Stimulated activated CD8-positive, alpha-beta memory T cell treated with anti-CD3 and anti-CD28 coated beads, Interleukin-7, amount 100 ng/mL, for 48 hours (primary cell): ENCODE results near the gene CTNNA2.

Source experiments
- DNase-seq, 2 donors: peaks; one replicate each; pipeline ENCODE4 v3.0.0-alpha.2; 2020; ENCODE audit warnings: low read depth in 1 of 2; ENCODE audit errors: extremely low read depth in 1 of 2

Gene CTNNA2

DNA sequence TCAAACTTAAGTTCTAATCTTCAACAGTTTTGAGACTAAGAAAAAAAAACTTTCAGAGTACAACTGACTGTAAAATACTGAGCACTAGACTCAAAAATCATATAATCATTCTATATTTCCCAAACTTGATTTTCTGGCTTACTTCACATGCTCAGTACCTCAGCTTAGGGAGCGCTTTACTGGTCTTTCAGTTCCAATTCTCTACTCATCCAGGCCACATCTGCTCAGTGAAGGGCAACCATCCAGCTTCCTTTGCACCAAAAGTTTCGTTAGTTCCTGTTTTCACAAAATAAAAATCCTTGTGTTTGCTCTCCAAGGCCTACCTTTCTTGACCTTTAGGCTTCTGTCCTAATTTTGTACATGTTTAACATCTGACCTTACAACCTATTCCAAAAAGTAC is 1079.3 kb downstream of the CTNNA2 start:
- DNase-seq: no peak

DNA sequence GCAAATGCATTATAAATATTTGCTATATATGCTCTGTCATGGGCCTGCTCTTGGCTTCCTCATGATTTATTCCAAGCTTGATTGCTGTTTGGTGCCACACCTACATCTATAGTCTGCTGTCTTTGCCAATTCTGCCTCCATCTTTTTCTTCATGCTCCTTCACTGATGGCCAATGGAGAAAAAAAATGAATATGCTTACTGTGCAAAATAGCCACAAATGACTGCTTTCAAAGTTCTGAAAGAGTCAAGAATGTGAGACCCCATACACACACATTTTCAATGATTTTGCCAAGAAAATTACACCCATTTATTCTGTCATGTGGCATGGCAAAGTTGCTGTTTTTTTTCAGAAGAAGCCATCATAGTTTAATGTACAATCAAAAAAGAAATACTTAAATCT is 1097.3 kb downstream of the CTNNA2 start:
- DNase-seq: no peak

DNA sequence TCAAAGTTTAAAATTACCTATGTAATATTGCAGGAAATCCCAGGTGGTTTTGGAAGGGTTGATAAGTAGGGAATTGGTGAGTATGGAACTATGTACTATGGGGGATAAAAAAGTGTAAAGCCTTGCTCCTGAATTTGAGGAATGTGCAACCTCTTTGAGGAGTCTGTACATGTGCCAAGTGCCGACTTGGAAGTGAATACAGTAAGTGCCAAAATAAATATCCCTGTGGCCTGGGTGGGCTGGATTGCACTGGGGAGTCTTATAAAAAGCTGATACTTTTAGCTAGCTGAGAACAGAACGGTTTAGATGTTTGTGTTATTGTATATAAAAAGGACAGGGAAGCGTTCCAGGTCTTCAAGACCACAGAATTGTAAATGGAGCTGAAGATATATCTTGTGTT is 1108.8 kb downstream of the CTNNA2 start:
- no peak for DNase-seq

DNA sequence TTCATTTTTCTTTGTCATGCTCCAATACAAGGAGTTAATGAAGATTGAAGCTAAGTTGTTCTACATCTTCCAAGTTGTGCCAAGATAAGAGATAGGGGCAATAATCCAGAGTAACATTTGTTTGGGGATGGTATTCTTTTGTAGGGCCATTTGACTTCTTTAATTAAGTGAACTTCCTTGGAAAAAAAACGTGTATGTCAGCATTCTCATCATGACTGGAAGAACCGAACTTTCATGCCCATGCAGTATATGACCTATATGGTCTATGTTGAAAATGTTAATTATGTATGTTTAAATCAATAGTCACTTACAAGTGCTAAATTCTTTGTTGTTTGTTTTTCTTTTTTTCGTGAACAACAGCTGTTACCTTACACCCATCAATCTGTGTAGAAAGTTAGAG is 1111.2 kb downstream of the CTNNA2 start:
- DNase-seq: no peak

DNA sequence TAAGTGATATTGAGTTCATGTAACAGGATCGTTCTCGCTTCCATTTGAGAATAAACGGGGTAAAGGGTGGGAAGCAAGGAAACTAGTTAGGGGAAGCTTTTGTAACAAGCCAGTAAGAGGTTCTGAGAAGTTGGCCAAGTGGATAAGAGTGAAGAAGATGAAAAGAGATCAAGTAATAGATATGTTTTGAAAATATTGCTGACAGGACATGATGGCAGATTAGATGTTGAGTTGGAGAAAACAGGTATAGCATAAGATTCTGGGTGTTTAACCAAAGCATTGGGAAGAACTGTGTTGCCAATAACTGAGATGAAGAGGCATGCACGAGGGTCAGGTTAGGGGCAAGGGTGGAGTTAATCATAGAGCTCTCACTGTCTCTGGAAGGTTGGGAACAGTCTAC is 1121.7 kb downstream of the CTNNA2 start:
- no peak for DNase-seq

DNA sequence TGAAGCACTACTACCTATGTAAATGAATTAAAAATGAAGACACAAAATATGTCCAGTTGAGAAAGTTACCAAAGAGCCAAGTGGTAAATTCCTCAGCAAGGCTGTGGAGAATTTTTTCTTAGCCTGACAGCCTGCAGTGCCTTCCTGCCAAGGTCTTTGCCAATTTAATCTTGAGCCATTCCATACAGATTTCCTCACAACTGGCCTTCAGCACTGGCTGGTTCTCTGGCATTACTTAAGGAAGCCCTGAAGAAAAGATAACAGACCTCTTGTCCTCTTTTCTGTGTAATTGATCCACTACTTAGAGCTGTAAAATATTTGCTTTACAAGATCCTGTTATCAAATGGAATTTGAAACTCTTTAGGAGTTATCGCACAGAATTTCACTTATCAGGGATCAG is 1125.9 kb downstream of the CTNNA2 start:
- DNase-seq: no peak

DNA sequence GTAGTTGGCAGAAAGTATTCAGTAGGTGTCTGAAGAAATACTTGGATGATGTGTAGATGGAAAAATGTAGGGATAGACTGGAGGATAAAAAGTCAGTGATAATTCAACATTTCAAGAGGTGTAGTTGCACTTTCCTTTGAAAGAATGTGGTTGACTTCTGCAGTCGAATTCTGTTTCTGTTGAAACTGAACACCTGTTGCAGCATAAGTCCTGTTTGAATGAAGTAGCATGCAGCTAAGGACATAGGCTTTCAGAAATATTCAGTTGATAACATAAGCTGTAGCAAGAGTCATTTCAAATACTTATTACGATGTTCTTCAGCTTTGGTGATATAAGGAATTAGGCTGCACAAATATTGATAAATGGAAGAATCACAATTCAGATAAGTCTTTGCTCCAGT is 1129.6 kb downstream of the CTNNA2 start:
- no peak for DNase-seq

DNA sequence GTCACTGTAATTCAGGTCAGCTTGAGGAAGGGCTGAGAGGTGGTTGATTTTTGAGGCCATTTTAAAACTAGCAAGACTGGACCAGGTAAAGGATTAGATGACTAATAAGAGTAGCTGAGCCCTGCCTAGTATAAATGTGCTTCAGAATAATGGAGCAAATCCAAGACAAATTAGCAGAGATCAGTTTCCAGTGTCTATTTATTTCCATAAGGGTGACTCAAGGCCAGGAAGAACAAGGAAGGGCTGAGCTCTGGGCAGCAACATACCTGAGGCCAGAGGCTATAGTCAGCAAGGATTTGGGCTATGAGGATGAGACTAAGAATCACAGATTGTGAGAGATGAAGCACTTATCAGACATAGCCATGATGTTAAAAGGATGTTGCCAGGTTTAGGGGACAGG is 1130.7 kb downstream of the CTNNA2 start:
- no peak for DNase-seq

DNA sequence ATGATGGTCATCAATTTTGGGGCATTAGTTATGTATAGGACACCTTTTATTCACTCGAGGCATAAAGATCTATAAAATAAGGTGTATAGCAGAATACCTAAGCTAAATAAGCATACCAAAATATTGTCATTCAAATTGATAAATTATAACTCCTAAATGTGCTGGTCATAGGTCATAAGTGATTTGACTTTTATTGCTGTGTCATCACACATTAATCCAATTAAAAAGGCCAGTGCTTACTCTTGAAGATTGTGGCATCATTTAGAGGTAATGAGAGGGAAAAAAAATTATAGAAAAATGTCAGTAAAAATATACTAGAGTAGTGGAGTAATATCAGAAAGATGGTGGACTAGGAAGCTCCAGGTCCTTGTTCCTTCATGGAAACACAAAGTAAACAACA is 1138.6 kb downstream of the CTNNA2 start:
- DNase-seq: no peak

DNA sequence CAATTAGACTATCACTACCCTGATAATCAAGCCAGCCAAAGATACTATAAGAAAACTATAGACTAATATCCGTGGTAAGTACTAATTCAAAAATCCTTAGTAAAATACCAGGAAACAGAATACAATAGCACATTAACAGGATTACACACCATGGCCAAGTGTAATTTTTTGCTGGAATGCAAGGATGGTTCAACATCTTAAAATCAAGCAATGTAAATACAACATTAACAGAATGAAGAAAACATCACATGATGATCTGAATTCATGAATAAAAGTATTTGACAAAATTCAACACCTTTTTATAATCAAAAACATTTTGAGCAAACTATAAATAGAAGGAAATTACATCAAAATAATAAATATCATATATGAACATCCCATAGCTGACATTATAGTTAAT is 1142.4 kb downstream of the CTNNA2 start:
- no peak for DNase-seq

DNA sequence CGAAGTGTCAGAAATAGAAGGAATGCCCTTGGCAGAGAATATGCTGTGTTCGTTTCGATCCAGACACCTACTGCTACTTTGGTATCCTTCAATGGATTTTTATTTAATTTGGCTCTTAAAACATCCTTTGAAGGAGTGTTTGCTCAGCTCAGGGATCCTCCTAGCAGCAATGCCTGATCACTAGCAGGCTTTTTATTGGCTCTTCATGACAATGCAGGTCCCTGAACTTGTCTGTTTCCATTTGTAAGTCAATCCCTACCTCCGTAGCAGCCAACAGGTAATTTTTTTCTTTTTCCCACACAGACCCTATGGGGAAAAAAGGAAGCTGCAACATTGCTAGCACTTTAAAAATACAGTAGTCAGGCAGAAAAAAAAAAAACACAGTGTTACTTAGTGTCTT is 1157.9 kb downstream of the CTNNA2 start:
- DNase-seq: no peak

DNA sequence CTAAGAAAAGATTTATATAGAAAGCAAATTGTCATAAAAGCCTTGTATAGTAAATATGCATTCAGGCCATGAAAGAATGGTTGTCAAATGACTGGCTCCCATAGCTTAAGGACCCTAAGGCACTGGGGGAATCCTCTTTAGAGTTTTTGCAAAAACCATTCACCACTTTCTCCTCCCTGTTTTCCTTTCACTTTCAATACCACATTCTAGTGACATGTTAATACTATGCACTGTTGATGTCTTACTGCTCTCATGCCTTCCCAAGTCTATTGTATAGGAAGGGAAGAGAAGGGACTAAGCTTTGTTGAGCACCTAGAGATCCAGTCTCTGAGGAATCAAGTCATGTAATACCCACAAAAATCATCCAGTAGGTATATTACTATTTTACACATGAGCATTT is 1174.7 kb downstream of the CTNNA2 start:
- DNase-seq: no peak

DNA sequence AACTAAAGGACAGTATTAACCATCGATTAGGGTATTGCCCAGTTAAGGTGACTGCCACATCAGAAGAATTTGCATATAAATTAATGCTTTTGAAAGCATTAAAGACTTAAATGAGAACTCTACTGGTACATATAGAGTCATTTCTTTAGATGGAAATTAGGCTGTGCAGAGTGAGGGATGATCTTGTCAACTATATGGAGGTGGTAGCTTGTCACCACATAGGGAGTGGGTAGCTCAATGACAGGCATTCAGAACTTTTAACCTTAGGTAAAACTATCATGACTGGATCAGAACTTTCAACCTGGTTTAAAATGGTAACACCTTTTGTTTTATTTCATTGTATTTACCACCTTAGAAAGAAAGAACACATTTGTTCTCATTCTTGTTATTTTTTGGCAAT is 1176.3 kb downstream of the CTNNA2 start:
- no peak for DNase-seq
